COLO668 (cell line): ENCODE measurements around the gene MT1A.
"Not testable (repeated sequence)": the region's sequence is repeated elsewhere in the genome, so short reads cannot be mapped to it uniquely, and the experiment has no call there.

Experiments used
- DNase-seq: peaks from one replicate; lab custom pipeline; 2025; ENCODE audit not compliant: unreplicated experiment; lab: John Stamatoyannopoulos, UW

The MT1A gene

DNA sequence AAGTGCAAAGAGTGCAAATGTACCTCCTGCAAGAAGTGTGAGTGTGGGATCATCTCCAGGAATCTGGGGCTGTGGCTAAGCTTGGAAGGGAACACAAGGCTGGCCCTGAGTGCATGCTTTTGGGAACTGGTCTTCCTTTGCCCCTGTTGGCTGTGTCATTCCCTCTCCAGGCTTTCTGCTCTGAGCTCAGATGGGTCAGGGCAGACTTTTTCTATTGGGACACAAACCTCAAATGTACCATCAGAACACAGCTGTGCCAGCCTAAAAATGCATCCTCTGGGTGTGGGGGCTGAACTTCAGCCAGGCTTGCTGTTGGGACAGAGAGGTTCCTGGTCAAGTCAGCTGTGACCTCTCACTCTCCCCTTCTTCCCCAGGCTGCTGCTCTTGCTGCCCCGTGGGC is 14.1 kb downstream of the MT1A start:
- DNase-seq, result no peak

DNA sequence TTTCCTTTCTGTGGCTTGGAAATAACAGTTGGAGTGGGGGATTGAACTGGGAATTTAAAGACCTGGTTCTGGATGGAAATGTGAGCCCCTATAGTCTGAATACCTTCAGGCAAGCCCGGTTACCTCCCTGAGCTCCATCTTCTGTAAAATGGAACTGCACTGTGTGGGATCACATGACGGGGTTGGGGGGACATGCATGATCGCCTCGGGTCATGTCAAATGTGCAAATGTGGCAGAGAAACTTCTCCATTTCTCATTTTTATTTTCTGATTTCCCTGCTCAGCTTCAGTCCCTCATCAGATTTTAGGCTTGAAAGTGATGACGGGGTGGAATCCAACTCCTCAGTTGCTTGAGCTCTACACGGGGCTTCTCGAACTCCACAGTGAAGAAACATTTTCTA is 14.8 kb downstream of the MT1A start:
- DNase-seq, result no peak

DNA sequence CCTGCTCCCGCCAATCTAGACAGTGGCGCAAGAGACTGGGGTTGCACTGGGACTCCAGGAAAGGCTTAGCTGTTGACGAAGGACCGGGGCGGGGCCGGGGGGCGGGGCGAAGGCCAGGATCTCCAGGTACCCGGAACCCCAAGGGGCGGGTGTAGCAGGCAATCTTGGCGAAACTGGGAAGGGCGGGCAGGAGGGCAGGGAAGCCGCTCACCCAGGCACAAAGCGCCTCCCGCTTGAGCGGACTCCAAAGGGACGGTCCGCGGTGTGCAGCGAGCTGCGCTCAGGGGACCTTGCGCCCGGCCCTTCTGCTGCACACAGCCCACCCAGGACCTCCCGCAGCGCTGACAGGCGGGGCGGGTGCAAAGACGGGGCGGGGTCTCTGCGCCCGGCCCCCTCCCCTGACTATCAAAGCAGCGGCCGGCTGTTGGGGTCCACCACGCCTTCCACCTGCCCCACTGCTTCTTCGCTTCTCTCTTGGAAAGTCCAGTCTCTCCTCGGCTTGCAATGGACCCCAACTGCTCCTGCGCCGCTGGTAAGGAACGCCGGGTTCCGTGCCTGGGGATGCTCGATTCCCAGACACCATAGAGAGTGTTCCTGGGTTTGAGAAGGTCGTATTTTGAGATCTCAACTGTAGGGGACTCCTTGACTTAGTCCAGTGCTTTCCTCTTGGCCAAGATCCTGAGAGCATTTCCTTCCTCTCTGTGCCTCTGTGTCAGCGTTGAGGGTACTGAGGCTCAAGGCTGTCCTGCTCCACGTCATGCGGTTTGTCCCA is 19.3 kb downstream of the MT1A start, which contains the start of gene MT1F:
Gene MT1F (plus strand): TSS at position 405 of the 772 bp plus-strand sequence. CDS start 100 bp downstream, at position 505.
- DNase-seq, result peak; percentile 15

DNA sequence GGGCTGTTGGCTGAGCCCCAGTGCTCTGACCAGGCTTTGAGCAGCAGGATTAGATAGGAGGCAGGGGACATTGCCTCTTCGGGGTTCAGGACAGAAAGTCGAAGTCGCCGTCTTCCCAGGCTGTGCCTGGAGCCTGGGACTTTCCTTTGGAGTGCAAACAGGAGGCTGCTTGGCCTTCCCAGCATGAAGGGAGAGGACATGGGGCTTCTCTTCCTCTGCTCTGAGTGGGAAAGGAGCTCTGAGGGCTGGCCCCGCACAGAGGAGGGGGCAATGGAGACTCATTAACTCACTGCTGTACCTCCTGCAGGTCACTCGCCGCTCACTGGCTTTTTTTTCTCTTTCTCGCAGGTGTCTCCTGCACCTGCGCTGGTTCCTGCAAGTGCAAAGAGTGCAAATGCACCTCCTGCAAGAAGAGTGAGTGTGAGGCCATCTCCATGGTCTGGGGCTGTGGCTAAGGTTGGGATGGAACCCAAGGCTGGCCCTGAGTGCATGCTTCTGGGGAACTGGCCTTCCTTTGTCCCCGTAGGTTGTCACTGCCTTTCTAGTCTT is 19.9 kb downstream of the MT1A start:
- DNase-seq, result no peak

DNA sequence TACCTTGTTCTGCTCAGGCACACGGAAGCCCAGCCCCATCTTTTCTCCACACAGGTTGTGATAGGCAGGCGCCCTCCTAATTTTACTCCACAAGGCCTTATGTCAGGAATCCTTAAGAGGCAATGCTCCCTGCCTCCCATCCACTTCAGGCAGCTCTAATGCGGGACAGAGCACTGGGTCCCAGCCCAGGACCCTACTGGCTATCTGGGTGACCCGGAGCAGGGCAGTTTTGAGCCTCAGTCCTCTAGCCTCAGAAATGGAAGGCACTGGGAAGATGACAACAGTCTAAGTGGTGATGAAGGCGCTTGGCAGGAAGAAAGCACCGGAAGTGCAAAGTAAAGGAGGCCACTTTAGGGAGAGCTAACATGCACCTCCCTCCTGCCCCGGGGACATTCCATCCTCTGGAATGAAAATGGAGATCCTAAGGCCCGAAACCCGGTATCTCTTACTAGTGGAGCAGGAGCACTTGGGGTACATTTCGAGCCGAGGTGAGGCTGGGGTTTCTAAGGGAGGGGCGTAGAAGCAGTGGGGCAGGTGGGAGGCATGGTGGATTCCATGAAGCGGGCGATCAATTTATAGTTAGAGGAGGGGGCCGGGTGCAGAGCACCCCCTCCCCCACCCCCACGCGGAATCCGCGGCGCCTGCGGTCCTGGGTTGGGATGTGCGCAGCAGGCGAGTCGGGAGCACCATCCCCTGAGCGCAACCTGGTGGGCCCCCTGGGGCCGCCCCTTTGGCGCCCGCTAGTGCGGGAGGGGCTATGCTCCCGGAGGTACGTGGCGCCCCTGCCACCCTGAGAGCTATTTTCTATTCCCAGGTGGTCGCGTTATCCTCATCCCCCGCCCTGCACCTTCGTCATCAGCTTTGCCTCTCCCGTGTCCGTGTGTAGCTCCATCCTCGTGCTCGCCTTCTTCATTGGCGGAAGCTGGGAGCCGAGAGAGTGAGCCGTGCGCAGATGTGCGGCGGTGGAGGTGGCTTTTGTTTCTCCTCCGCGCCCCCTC is 24.2 kb downstream of the MT1A start:
- DNase-seq, result no peak

DNA sequence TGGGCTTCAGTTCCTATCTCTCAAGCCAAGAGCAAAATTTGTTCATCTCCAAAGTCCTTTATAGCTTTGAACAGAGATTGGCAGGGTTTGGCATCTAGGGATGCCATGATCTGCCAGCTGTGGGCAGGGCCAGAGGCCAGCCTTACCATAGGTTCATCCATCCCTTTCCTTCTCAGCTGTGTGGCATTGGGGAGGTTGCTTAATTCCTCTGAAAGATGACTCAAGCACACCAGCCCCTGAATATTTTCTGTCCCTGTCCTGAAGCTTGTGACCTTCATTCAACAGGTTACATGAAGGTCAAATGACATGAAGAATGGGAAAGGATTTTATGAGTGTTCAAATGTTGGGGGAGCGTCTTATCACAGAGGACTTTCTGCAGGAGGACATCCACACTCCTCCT is 26.0 kb downstream of the MT1A start:
- no peak for DNase-seq

DNA sequence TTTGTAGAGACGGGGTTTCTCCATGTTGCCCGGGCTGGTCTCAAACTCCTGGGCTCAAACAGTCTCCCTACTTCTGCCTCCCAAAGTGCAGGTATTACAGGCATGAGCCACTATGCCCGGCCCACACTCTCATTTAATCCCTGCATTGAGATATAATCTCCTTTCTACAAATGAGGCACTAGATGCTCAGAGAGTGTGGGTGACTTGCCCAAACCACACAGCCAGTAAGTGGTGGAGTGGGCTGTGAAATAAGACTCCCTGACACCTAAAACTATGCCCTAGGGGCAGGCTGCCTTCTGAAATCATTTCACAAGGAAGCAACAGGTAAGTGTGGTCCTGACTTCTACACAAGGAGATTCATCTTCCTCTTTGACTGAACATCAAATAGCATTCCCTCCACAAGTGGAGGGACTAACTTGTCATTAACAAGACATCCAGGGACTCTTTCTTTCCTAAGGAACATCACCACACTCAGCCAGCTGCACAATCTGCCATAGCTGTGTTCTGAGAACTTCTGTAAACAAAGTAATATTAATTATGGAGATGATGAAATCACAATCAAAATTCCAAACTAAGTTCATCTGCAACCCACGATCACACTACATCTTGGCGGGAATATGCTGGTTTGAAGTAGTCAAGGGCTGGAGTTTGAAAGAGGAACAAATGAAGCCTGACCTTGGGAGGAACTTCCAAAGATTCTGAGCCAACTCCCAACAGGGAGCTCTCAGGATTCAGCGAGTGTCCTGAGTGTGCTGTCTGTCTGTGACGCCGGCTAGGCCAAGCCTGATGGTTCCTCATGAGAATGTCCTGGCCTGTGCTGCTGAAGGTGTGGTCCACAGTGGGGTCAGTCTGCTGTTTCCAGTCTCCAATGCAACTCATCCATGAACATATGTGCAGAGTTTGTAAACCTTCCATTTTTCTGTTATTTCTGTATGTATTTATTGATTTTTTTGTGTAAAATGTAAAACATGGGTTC is 27.1 kb downstream of the MT1A start:
- DNase-seq, result not testable (repeated sequence)

DNA sequence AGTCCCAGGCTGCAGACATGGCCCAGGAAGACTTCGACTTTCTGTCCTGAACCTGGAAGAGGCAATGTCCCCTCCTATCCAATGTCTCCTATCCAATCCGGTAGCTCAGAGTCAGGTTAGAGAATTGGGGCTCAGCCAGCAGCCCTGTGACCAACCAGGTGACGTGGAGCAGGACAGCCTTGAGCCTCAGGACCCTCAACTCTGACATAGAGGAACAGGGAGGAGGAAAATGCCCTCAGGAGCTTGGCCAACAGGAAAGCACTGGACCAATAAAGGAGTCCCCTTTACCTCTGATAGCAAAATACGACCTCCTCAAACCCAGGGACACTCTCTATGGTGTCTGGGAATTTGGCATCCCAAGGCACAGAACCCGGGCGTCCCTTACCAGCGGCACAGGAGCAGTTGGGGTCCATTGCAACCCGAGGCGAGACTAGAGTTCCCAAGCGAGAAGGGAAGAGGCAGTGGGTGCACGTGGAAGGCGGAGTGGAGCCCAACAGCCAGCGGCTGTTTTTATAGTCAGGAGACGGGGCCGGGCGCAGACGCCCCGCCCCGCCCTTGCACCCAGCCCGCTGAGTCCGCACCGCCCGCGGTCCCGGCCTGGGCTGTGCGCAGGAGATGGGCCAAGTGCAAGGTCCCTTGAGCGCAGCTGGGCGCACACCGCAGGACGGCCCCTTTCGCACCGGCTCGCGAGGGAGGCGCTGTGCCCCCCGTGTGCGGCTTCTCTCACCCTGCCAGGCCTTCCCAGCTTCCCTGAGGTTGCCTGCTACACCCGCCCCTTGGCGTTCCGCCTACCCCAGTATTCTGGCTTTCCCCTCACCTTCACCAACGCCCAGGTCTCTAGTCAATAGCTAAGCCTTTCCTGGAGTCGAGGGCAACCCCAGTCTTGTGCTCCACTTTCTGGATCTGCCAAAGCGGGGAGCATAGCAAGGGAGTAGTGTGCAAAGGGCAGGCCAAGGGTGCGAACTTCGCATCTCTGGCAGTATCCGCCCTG is 29.4 kb downstream of the MT1A start, which contains the start of gene MT1G:
Gene MT1G (minus strand): TSS at position 485 of the 991 bp plus-strand sequence. CDS start 72 bp downstream, at position 413.
- no peak for DNase-seq

DNA sequence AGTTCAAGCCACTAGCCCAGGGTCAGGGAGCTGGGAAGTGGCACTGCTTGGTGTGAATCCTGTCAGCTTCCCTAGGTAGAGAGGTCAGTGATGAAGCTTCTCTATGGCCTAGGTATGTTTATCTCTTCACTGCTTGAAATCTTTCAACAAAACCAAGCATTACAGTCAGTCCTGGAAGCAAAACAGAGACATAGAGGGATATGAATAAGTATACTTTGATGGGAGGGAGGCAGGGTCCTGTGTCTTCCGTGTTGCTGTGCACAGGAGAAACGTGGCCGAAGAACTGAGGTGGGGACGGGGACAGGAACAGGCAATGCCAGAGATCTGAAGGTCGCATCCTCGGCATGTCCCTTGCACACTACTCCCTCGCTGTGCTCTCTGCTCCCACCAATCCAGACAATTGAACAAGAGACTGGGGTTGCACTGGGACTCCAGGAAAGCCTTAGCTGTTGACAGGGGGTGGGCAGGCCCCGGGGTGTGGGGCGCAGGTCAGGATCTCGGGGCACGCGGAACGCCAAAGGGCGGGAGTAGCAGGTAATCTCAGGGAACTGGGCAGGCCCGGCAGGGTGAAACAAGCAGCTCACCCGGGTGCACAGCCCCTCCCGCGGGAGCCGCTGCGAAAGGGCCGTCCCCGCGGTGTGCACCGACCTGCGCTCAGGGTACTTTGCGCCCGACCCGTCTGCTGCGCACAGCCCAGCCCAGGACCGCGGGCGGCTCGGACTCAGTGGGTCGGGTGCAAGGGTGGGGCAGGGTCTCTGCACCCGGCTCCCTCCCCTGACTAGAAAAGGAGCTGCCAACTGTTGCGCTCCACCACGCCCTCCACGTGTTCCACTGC is 30.8 kb downstream of the MT1A start, which contains the start of gene MT1H:
Gene MT1H (plus strand): TSS at position 810 of the 835 bp plus-strand sequence. CDS start 71 bp downstream, outside the sequence.
- no peak for DNase-seq

DNA sequence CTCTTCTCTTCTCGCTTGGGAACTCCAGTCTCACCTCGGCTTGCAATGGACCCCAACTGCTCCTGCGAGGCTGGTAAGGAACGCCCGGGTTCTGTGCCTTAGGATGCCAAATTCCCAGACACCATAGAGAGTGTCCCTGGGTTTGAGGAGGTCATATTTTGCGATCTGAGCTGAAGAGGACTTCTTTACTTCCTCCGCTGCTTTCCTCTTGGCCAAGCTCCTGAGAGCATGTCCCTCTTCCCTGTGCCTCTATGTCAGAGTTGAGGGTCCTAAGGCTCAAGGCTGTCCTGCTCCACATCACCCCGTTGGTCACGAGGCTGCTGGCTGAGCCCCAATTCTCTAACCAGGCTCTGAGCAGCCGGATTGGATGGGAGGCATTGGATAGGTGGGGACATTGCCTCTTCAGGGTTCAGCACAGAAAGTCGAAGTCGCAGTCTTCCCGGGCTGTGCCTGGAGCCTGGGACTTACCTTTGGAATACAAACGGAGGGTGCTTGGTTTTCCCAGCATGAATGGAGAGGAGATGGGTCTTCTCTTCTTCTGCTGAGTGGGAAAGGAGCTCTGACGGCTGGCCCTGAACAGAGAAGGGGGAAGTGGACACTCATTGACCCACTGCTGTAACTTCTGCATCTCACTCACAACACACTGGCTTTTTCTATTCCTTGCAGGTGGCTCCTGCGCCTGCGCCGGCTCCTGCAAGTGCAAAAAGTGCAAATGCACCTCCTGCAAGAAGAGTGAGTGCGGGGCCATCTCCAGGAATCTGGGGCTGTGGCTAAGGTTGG is 31.6 kb downstream of the MT1A start:
- DNase-seq, result no peak

DNA sequence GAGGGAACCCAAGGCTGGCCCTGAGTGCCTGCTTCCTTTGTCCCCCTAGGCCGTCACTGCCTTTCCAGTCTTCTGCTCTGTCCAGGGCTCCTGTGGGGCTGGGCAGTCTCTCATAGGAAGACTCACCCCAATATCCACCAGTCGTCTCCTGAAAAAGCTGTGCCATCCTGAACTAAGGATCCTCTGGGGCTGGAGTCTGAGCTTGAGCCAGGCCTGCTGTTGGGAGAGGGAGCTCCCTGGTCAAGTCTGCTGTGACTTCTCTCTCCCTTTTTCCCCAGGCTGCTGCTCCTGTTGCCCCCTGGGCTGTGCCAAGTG is 32.1 kb downstream of the MT1A start:
- no peak for DNase-seq

DNA sequence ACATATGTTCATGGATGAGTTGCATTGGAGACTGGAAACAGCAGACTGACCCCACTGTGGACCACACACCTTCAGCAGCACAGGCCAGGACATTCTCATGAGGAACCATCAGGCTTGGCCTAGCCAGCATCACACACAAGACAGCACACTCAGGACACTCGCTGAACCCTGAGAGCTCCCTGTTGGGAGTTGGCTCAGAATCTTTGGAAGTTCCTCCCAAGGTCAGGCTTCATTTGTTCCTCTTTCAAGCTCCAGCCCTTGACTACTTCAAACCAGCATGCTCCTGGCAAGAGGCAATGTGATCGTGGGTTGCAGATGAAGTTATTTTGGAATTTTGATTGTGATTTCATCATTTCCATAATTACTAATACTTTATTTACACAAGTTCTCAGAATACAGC is 33.2 kb downstream of the MT1A start:
- DNase-seq, result not testable (repeated sequence)

DNA sequence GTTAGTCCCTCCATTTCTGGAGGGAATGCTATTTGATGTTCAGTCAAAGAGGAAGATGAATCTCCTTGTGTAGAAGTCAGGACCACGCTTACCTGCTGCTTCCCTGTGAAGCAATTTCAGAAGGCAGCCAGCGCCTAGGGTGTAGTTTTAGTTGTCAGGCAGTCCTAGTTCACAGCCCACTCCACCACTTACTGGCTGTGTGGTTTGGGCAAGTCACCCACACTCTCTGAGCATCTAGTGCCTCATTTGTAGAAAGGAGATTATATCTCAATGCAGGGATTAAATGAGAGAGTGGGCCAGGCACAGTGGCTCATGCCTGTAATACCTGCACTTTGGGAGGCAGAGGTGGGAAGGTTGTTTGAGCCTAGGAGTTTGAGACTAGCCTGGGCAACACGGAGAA is 33.7 kb downstream of the MT1A start:
- not testable (repeated sequence) for DNase-seq

DNA sequence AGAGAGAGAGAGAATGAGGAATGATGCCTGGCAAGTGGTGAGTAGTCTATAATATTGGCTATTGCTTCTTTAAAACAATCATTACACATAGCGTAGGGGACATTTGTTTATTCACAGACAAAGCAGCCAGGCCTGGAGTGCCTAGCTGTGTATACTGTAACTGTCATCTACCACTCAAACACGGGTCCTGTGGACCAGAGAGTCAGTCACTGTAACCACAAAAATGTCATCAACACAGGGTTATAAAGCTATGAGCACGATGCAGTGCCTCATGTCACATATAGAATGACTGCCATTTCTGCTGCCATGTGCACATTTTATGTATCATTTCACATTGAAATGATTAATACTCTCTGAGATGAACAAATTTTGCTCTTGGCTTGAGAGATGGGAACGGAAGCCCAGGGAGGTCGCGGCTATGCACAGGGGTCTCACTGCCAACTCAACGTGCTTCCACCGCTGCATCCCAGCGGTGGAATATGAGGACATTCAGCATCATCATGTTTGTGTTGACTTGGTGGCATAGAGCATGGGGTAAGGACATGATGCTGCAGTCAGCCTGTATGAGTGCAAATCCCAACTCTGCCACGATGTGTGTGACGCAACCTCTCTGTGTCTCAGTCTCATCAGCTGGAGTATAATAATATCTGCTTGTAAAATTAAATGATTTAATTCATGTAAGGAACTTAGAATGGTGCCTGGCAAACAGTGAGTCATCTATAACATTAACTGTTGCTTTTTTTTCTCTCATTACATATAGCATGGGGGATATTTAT is 34.5 kb downstream of the MT1A start:
- DNase-seq, result no peak

DNA sequence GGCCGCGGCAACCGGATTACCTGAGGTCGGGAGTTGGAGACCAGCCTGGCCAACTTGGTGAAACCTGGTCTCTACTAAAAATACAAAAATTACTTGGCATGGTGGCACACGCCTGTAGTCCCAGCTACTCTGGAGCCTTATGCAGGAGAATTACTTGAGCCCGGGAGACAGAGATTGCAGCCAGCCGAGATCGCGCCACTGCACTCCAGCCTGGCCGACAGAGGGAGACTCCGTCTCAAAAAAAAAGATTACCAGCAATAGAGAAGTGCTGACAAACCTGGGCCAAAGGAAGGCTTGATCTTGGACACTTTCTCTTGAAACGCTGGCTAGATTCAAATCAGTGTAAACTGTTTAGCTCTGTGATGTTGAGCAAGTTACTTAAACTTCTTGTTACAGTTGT is 35.5 kb downstream of the MT1A start:
- DNase-seq, result no peak

DNA sequence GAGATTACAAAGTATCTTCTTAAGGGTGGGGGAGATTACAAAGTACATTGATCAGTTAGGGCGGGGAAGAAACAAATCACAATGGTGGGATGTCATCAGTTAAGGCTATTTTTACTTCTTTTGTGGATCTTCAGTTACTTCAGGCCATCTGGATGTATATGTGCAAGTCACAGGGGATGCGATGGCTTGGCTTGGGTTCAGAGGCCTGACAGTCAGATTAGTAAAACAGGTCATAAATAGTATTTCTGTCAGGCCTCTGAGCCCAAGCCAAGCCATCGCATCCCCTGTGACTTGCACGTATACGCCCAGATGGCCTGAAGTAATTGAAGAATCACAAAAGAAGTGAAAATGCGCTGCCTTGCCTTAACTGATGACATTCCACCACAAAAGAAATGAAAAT is 36.1 kb downstream of the MT1A start:
- DNase-seq, result not testable (repeated sequence)
